HG03575 (cell line): ENCODE results near the gene ZSCAN10.

Experiments used
- ATAC-seq: cut with Tn5 transposase; IDR thresholded peaks from one replicate; pipeline ENCODE4 v1.9.1; 2021; ENCODE audit not compliant: unreplicated experiment, insufficient number of reproducible peaks, low FRiP score; ENCODE audit errors: extremely low read depth

Gene ZSCAN10

GRCh38 chr16:3135126-3135715 is 36.1 kb upstream of the ZSCAN10 start:
- no peak for ATAC-seq

- no peak for ATAC-seq
These were observed 35.4 kb upstream of the ZSCAN10 start, which contains the start of gene ZNF213 for GRCh38 chr16:3134338-3135125. Gene ZNF213, plus strand, starts transcription at chr16:3135029. Its CDS starts 2,252 bp downstream, at chr16:3137281.

- no peak for ATAC-seq
These were observed 34.8 kb upstream of the ZSCAN10 start for GRCh38 chr16:3133844-3134243.

- no peak for ATAC-seq
These were observed 32.8 kb upstream of the ZSCAN10 start for GRCh38 chr16:3131755-3132377.

- no peak for ATAC-seq
These were observed 30.3 kb upstream of the ZSCAN10 start for GRCh38 chr16:3129137-3130131.

GRCh38 chr16:3127745-3128144 is 28.7 kb upstream of the ZSCAN10 start:
- ATAC-seq, result no peak

GRCh38 chr16:3123986-3124886 is 25.1 kb upstream of the ZSCAN10 start:
- no peak for ATAC-seq

GRCh38 chr16:3122926-3123570 is 24.0 kb upstream of the ZSCAN10 start:
- no peak for ATAC-seq

- no peak for ATAC-seq
These were observed 22.9 kb upstream of the ZSCAN10 start for GRCh38 chr16:3121851-3122467.

GRCh38 chr16:3120435-3120834 is 21.3 kb upstream of the ZSCAN10 start:
- no peak for ATAC-seq

- no peak for ATAC-seq
These were observed 20.8 kb upstream of the ZSCAN10 start for GRCh38 chr16:3119701-3120408.

GRCh38 chr16:3119286-3119685 is 20.2 kb upstream of the ZSCAN10 start:
- no peak for ATAC-seq

GRCh38 chr16:3118846-3119245 is 19.8 kb upstream of the ZSCAN10 start:
- ATAC-seq, result no peak

GRCh38 chr16:3118204-3118790 is 19.2 kb upstream of the ZSCAN10 start:
- no peak for ATAC-seq

- ATAC-seq, result no peak
These were observed 16.5 kb upstream of the ZSCAN10 start for GRCh38 chr16:3115561-3115960.

- no peak for ATAC-seq
These were observed 15.9 kb upstream of the ZSCAN10 start for GRCh38 chr16:3115003-3115402.
